Liver (tissue), 9 donors: Measurements from ENCODE around the gene TPM4. TPM values are rescaled to one million over a fixed set of nuclear protein-coding genes. Genes with fewer than 3 reads are reported as not detected.

Experiments
- DNase-seq: peaks from one replicate; pipeline ENCODE4 v3.0.0-alpha.2; 2017; ENCODE audit warnings: low spot score
- H3K27ac ChIP-seq, 2 donors: one replicate each; pipeline ENCODE4 v1.7.0; 2013; ENCODE audit warnings: inconsistent platforms in 2 of 2, low read length in 2 of 2, control low read depth in 1 of 2, low read depth in 1 of 2, mild to moderate bottlenecking in 1 of 2
- H3K27me3 ChIP-seq, 4 donors: one replicate each; pipeline versions ENCODE4 v1.6.1 to v1.7.0; 2013; ENCODE audit warnings: low read length in 3 of 4, inconsistent platforms in 1 of 4, mild to moderate bottlenecking in 1 of 4, moderate library complexity in 1 of 4; ENCODE audit not compliant: control insufficient read depth in 4 of 4, insufficient read depth in 4 of 4
- H3K36me3 ChIP-seq, 4 donors: one replicate each; pipeline versions ENCODE4 v1.6.1 to v1.7.0; 2013; ENCODE audit warnings: low read length in 3 of 4, mild to moderate bottlenecking in 3 of 4, low read depth in 1 of 4, moderate library complexity in 1 of 4; ENCODE audit not compliant: control insufficient read depth in 4 of 4, insufficient read depth in 3 of 4
- H3K4me1 ChIP-seq, 4 donors: one replicate each; pipeline versions ENCODE4 v1.6.1 to v1.7.0; 2013; ENCODE audit warnings: low read length in 3 of 4, mild to moderate bottlenecking in 3 of 4, moderate library complexity in 1 of 4; ENCODE audit not compliant: control insufficient read depth in 4 of 4, insufficient read depth in 4 of 4
- H3K4me3 ChIP-seq, 3 donors: one replicate each; pipeline versions ENCODE4 v1.6.1 to v1.7.0; 2013; ENCODE audit warnings: low read length in 3 of 3, control low read depth in 1 of 3, low read depth in 1 of 3, mild to moderate bottlenecking in 1 of 3
- H3K9ac ChIP-seq, 2 donors: one replicate each; pipeline ENCODE4 v1.7.0; 2013; ENCODE audit warnings: low read length in 2 of 2, mild to moderate bottlenecking in 2 of 2, moderate library complexity in 2 of 2, control low read depth in 1 of 2, low read depth in 1 of 2
- H3K9me3 ChIP-seq, 4 donors: one replicate each; pipeline versions ENCODE4 v1.6.1 to v1.7.0; 2013; ENCODE audit warnings: low read length in 3 of 4; ENCODE audit not compliant: control insufficient read depth in 4 of 4
- CTCF ChIP-seq: fragments of 150-350 bp; IDR thresholded peaks from 2 replicates; pipeline ENCODE4 v1.5.1; 2017; ENCODE audit warnings: improper control_type of control experiment, low read depth, low read length; ENCODE audit not compliant: missing input control
- EGR1 ChIP-seq, 2 donors: IDR thresholded peaks; 2 replicates each; pipeline ENCODE4 v1.6.1; 2016 to 2018; ENCODE audit warnings: antibody characterized with exemption in 2 of 2, low read depth in 2 of 2
- FOXA1 ChIP-seq: IDR thresholded peaks from 2 replicates; pipeline ENCODE4 v1.6.1; 2016; ENCODE audit warnings: antibody characterized with exemption
- GABPA ChIP-seq, 2 donors: IDR thresholded peaks in 1 of 2; conservative IDR thresholded peaks in 1 of 2; 2 replicates each; pipeline ENCODE4 v1.6.1; 2016; ENCODE audit warnings: antibody characterized with exemption in 2 of 2, mild to moderate bottlenecking in 1 of 2, moderate library complexity in 1 of 2
- HNF4A ChIP-seq, 2 donors: conservative IDR thresholded peaks; 2 replicates each; pipeline ENCODE4 v1.6.1; 2016; ENCODE audit warnings: antibody characterized with exemption in 2 of 2, mild to moderate bottlenecking in 2 of 2
- HNF4G ChIP-seq: IDR thresholded peaks from 2 replicates; pipeline ENCODE4 v1.6.1; 2016; ENCODE audit warnings: antibody characterized with exemption
- MAX ChIP-seq: IDR thresholded peaks from 2 replicates; pipeline ENCODE4 v1.6.1; 2016; ENCODE audit warnings: antibody characterized with exemption
- NR2F2 ChIP-seq: IDR thresholded peaks from 2 replicates; pipeline ENCODE4 v1.6.1; 2016; ENCODE audit warnings: antibody characterized with exemption
- RXRA ChIP-seq, 2 donors: IDR thresholded peaks; 2 replicates each; pipeline ENCODE4 v1.6.1; 2017 to 2018; ENCODE audit warnings: antibody characterized with exemption in 2 of 2, mild to moderate bottlenecking in 1 of 2
- SP1 ChIP-seq: IDR thresholded peaks from 2 replicates; pipeline ENCODE4 v1.6.1; 2018; ENCODE audit warnings: antibody characterized with exemption, mild to moderate bottlenecking
- YY1 ChIP-seq: IDR thresholded peaks from 2 replicates; pipeline ENCODE4 v1.6.1; 2016; ENCODE audit warnings: antibody characterized with exemption, mild to moderate bottlenecking
- WGBS: extraction: QIAGEN DNeasy Blood & Tissue Kit; methylation state at CpG from one replicate; pipeline ENCODE4 v1.1.7; 2013; 5-methylcytosine and 5-hydroxymethylcytosine counted together
- polyA plus RNA-seq, 2 donors: library from polyadenylated mRNA; stranded (reverse) in 1 of 2; unstranded in 1 of 2; fragments of 200-250 nt in 1 of 2; fragments of >200 nt in 1 of 2; fragmentation: Nextera tagmentation in 1 of 2; extraction: Ambion mirVana in 1 of 2; gene quantifications; one replicate each; pipeline versions ENCODE4 v1.2.1 to v1.2.3, GENCODE V29; 2013 to 2015
- total RNA-seq, 2 donors: library from RNA; depleted of rRNA; stranded (reverse); fragments of >200 nt; gene quantifications; one replicate each; pipeline ENCODE4 v1.2.3, GENCODE V29; 2014
- TF ChIP-seq, protein P1 (sequence below): IDR thresholded peaks from 2 replicates; pipeline ENCODE4 v1.6.1; 2016; ENCODE audit warnings: antibody characterized with exemption
- TF ChIP-seq, protein P2 (sequence below): IDR thresholded peaks from 2 replicates; pipeline ENCODE4 v1.6.1; 2016; ENCODE audit warnings: antibody characterized with exemption, mild to moderate bottlenecking
- TF ChIP-seq, protein P3 (sequence below): IDR thresholded peaks from 2 replicates; pipeline ENCODE4 v1.6.1; 2016; ENCODE audit warnings: antibody characterized with exemption
- donor health status: healthy.
- donor health status: healthy.
- donor health status: healthy.
- donor health status: healthy.
- donor health status: healthy.

Gene TPM4
- total and polyA plus RNA-seq, 4 donors: 19.8 to 59.9 (median 43.4) TPM

GRCh38 chr19:16125737-16126495 is 49.6 kb downstream of the TPM4 start:
- DNase-seq: no peak
- no peak overlapping the region for H3K27ac ChIP-seq
- H3K27me3 ChIP-seq: no peaks in the 10 kb centered on the region
- H3K9me3 ChIP-seq: no peaks in the 10 kb centered on the region
- peaks cover 24 to 86% (median 60%) of the 10 kb centered on the region in 4 donors for H3K36me3 ChIP-seq
- no peaks in the 10 kb centered on the region for H3K4me1 ChIP-seq
- no peak overlapping the region for H3K4me3 ChIP-seq
- TF ChIP-seq HNF4A (conservative IDR thresholded peaks at IDR 0.05) (peak; percentile 27 to 40), YY1 (no peak)
- no peak overlapping the region for H3K9ac ChIP-seq
- WGBS: 79% methylated on average over 10 of the region's 10 CpGs

DNA sequence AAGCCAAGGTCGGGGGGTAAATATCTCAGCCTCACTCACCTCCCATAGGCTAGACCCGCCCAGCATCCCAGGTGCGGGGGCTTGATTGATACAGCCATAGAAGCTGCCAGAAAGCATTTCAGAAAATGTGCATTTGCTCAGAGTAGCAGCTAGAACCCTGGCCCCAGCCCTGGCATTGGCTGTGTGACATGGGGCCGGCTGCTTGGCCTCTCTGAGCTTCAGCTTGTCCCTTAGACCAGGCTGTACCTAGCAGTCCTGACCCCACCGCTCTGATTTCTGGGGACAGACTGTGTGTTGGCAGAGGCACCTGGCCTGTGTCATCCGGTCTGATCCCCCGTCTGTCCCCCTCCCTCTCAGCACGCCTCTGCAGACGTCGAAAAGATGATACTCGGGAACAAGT is 50.8 kb downstream of the TPM4 start:
- no peak for TF ChIP-seq FOXA1
- TF ChIP-seq MAX: no peak
- Histone ChIP-seq H3K9me3 (no peaks in the 10 kb centered on the region), H3K27me3 (no peaks in the 10 kb centered on the region), H3K36me3 (peaks cover 23 to 86% (median 58%) of the 10 kb centered on the region in 4 donors), H3K9ac (no peak overlapping the region), H3K4me1 (no peaks in the 10 kb centered on the region), H3K4me3 (no peak overlapping the region), H3K27ac (no peak overlapping the region)
- DNase-seq: no peak
- 90% methylated on average over 11 of the region's 11 CpGs for WGBS

DNA sequence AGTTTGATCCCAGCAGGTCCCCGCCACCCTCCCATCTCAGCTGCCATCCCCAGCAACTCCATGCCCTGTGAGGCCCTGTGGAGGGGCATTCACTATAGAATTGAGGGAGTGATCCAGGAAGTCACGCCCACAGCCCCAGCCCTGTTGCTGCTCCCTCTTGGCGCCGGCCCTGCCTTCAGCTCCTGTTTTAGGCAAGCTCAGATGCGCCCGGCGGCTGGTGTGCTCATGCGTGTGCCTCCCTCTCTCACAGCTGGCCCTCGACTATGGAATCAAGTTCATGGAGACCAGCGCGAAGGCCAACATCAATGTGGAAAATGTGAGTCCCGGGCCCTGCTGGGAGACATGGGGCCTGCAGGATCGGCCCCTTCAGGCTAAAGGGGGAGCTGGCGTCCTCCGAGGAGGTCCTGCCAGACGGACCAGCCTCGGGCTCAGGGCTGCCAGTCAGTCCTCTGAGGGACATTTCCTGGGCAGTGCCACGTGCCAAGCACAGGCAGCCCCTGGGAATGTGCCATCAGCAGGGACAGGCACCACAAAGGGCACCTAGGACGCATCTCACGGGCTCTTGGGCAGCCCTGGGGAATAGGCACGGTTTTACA is 51.6 kb downstream of the TPM4 start:
- TF ChIP-seq NR2F2 (no peak), SP1 (no peak), YY1 (no peak), RXRA (IDR thresholded peaks at IDR 0.05) (no peak), HNF4A (conservative IDR thresholded peaks at IDR 0.05) (no peak), HNF4G (no peak), GABPA (IDR thresholded peaks at IDR 0.05 in 1 of 2, conservative IDR thresholded peaks at IDR 0.05 in 1 of 2) (no peak), EGR1 (IDR thresholded peaks at IDR 0.05; ENCODE audit: low read depth in 2 of 2) (no peak), CTCF (no peak)
- TF ChIP-seq, protein P1, sequence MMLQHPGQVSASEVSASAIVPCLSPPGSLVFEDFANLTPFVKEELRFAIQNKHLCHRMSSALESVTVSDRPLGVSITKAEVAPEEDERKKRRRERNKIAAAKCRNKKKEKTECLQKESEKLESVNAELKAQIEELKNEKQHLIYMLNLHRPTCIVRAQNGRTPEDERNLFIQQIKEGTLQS: no peak
- TF ChIP-seq, protein P2, sequence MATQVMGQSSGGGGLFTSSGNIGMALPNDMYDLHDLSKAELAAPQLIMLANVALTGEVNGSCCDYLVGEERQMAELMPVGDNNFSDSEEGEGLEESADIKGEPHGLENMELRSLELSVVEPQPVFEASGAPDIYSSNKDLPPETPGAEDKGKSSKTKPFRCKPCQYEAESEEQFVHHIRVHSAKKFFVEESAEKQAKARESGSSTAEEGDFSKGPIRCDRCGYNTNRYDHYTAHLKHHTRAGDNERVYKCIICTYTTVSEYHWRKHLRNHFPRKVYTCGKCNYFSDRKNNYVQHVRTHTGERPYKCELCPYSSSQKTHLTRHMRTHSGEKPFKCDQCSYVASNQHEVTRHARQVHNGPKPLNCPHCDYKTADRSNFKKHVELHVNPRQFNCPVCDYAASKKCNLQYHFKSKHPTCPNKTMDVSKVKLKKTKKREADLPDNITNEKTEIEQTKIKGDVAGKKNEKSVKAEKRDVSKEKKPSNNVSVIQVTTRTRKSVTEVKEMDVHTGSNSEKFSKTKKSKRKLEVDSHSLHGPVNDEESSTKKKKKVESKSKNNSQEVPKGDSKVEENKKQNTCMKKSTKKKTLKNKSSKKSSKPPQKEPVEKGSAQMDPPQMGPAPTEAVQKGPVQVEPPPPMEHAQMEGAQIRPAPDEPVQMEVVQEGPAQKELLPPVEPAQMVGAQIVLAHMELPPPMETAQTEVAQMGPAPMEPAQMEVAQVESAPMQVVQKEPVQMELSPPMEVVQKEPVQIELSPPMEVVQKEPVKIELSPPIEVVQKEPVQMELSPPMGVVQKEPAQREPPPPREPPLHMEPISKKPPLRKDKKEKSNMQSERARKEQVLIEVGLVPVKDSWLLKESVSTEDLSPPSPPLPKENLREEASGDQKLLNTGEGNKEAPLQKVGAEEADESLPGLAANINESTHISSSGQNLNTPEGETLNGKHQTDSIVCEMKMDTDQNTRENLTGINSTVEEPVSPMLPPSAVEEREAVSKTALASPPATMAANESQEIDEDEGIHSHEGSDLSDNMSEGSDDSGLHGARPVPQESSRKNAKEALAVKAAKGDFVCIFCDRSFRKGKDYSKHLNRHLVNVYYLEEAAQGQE: no peak
- TF ChIP-seq, protein P3, sequence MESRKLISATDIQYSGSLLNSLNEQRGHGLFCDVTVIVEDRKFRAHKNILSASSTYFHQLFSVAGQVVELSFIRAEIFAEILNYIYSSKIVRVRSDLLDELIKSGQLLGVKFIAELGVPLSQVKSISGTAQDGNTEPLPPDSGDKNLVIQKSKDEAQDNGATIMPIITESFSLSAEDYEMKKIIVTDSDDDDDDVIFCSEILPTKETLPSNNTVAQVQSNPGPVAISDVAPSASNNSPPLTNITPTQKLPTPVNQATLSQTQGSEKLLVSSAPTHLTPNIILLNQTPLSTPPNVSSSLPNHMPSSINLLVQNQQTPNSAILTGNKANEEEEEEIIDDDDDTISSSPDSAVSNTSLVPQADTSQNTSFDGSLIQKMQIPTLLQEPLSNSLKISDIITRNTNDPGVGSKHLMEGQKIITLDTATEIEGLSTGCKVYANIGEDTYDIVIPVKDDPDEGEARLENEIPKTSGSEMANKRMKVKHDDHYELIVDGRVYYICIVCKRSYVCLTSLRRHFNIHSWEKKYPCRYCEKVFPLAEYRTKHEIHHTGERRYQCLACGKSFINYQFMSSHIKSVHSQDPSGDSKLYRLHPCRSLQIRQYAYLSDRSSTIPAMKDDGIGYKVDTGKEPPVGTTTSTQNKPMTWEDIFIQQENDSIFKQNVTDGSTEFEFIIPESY: no peak
- Histone ChIP-seq H3K9me3 (no peaks in the 10 kb centered on the region), H3K4me3 (no peak overlapping the region), H3K4me1 (no peaks in the 10 kb centered on the region), H3K27ac (no peak overlapping the region), H3K9ac (no peak overlapping the region), H3K27me3 (no peaks in the 10 kb centered on the region), H3K36me3 (peaks cover 18 to 86% (median 56%) of the 10 kb centered on the region in 4 donors)
- DNase-seq: no peak
- 96% methylated on average over 21 of the region's 21 CpGs for WGBS
